ENCODE data around the gene POU2F2. TPM values are rescaled to one million over a fixed set of nuclear protein-coding genes. Genes with fewer than 3 reads are reported as not detected.

Gene POU2F2
- total and polyA plus RNA-seq, 9 of the 15 experiments (the other 6 are each of a cell fraction or from before 2014, with no cell fraction given): 0.03 to 0.68 (median 0.14) TPM

GRCh38 chr19:42075364-42075615 is 57.0 kb downstream of the POU2F2 start (continued):
- TF ChIP-seq ZFPM2 (CRISPR knock-in tag; IDR thresholded peaks at IDR 0.05) (peak; percentile 56; the same call in 1 of the 2 replicates), ARNT (IDR thresholded peaks at IDR 0.05) (peak in 1 of 2 experiments; percentile 91; a peak in 3 of 4 replicates), NFIC (IDR thresholded peaks at IDR 0.05) (peak; percentile 49; the same call in 1 of the 2 replicates), ETV1 (tag; conservative IDR thresholded peaks at IDR 0.05; ENCODE audit: low read depth) (peak; percentile 2; the same call in 1 of the 2 replicates), SMARCE1 (IDR thresholded peaks at IDR 0.05) (peak; percentile 48; the same call in 1 of the 2 replicates), DNMT1 (IDR thresholded peaks at IDR 0.05) (peak; percentile 82; the same call in 1 of the 2 replicates), ZNF146 (CRISPR knock-in tag; IDR thresholded peaks at IDR 0.05; ENCODE audit: unreplicated experiment) (no peak), DDX20 (tag; IDR thresholded peaks at IDR 0.05; ENCODE audit: low read depth) (no peak), SMARCB1 (IDR thresholded peaks at IDR 0.05; ENCODE audit: insufficient read length, low read depth) (no peak), ZBTB11 (CRISPR knock-in tag; IDR thresholded peaks at IDR 0.05) (peak in 1 of 3 experiments; percentile 62; a peak in 1 of 6 replicates), ZBTB49 (CRISPR knock-in tag; IDR thresholded peaks at IDR 0.05; ENCODE audit: borderline replicate concordance) (0 out of 2 replicates have a peak, but pooled peaks have one; percentile 47), MEF2D (tag; conservative IDR thresholded peaks at IDR 0.05; ENCODE audit: low read depth) (peak; percentile 70; the same call in 1 of the 2 replicates), THRAP3 (IDR thresholded peaks at IDR 0.05; ENCODE audit: borderline replicate concordance) (peak; percentile 77; the same call in 1 of the 2 replicates), HLTF (IDR thresholded peaks at IDR 0.05) (peak; percentile 68; the same call in 1 of the 2 replicates)

All from K562 (cell line).